ENCODE data around the gene PSMG4.

The PSMG4 gene

DNA sequence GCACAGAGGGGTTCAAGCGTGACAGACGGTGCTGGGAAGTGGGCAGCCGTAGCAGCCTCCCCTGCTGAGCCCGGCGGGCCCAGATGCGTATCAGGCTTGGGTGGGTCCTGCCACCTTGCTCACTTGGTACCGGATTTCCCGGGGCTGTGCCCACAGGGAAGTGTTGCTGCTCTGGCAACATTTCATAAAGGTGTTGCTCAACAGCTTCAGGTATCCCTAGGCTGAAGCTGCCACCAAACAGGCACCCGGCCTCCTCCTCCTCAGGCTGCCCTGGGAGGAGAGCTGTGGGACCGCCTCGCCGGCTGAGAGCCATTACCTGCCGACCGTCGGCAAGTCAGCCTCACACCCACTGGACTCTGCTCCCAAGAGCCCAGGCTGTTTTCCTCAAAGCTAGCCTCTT is 11.5 kb downstream of the PSMG4 start:
- H3K36me3 ChIP-seq (ENCODE audit: low read length): no peaks in the 10 kb centered on the region
- 0 out of 2 replicates have a peak, but pooled peaks cover 2% of the 10 kb centered on the region for H4K20me1 ChIP-seq (ENCODE audit: low read depth, low read length)
- no peak for TF ChIP-seq EZH2phosphoT487 (conservative IDR thresholded peaks at IDR 0.05; ENCODE audit: low read length)
- TF ChIP-seq, protein P1, sequence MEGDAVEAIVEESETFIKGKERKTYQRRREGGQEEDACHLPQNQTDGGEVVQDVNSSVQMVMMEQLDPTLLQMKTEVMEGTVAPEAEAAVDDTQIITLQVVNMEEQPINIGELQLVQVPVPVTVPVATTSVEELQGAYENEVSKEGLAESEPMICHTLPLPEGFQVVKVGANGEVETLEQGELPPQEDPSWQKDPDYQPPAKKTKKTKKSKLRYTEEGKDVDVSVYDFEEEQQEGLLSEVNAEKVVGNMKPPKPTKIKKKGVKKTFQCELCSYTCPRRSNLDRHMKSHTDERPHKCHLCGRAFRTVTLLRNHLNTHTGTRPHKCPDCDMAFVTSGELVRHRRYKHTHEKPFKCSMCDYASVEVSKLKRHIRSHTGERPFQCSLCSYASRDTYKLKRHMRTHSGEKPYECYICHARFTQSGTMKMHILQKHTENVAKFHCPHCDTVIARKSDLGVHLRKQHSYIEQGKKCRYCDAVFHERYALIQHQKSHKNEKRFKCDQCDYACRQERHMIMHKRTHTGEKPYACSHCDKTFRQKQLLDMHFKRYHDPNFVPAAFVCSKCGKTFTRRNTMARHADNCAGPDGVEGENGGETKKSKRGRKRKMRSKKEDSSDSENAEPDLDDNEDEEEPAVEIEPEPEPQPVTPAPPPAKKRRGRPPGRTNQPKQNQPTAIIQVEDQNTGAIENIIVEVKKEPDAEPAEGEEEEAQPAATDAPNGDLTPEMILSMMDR (IDR thresholded peaks at IDR 0.05; ENCODE audit: insufficient read depth, low read length, poor library complexity, severe bottlenecking): no peak
- H3K79me2 ChIP-seq (ENCODE audit: insufficient read depth, low read length): peaks cover 26% of the 10 kb centered on the region
- no peaks in the 10 kb centered on the region for H3K9me3 ChIP-seq (ENCODE audit: insufficient read depth, low read length)
- no peak overlapping the region for H3K4me3 ChIP-seq (ENCODE audit: insufficient read depth, low read length, poor library complexity, severe bottlenecking)
- H3K9me2 ChIP-seq (replicated peaks; ENCODE audit: insufficient read depth, low read length): no peaks in the 10 kb centered on the region
- no peak overlapping the region for H2AFZ ChIP-seq (ENCODE audit: low read depth, low read length, severe bottlenecking)
- no peaks in the 10 kb centered on the region for H3K27me3 ChIP-seq (ENCODE audit: low read length)
- no peak overlapping the region for H3K27ac ChIP-seq (ENCODE audit: low read depth, low read length)
- H3K4me2 ChIP-seq (ENCODE audit: low read depth, low read length, poor library complexity, severe bottlenecking): no peak overlapping the region
- H3K9ac ChIP-seq (ENCODE audit: low read length): no peak overlapping the region
- no peaks in the 10 kb centered on the region for H3F3A ChIP-seq (ENCODE audit: insufficient read depth)

DNA sequence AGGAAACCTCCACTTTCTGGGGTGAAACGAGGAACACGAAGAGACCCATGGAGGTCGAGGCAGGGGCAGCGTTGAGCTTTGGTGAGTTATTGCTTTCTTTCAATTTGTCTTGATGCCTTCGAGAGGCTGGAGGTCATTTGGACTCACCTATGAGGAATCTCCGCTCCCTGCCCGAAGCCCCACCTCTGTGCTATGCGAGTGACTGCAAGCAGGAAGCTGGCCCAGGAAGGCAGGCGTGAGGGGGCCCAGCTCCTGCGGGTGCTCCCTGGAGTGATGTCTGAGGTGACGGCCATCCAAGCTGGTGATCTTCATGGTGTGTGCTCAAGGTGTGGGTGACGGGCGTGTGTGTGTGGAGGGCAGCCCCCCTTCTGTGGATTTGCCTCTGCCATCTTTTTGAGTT is 13.0 kb downstream of the PSMG4 start:
- Histone ChIP-seq H3K9me3 (ENCODE audit: insufficient read depth, low read length) (no peaks in the 10 kb centered on the region), H3K9me2 (replicated peaks; ENCODE audit: insufficient read depth, low read length) (no peaks in the 10 kb centered on the region), H3K27ac (ENCODE audit: low read depth, low read length) (no peak overlapping the region), H2AFZ (ENCODE audit: low read depth, low read length, severe bottlenecking) (no peak overlapping the region), H4K20me1 (ENCODE audit: low read depth, low read length) (0 out of 2 replicates have a peak, but pooled peaks cover 2% of the 10 kb centered on the region), H3F3A (ENCODE audit: insufficient read depth) (no peaks in the 10 kb centered on the region), H3K27me3 (ENCODE audit: low read length) (no peaks in the 10 kb centered on the region), H3K79me2 (ENCODE audit: insufficient read depth, low read length) (peaks cover 14% of the 10 kb centered on the region), H3K4me2 (ENCODE audit: low read depth, low read length, poor library complexity, severe bottlenecking) (no peak overlapping the region), H3K4me3 (ENCODE audit: insufficient read depth, low read length, poor library complexity, severe bottlenecking) (no peak overlapping the region), H3K36me3 (ENCODE audit: low read length) (no peaks in the 10 kb centered on the region), H3K9ac (ENCODE audit: low read length) (no peak overlapping the region)
- TF ChIP-seq, protein P1 (IDR thresholded peaks at IDR 0.05; ENCODE audit: insufficient read depth, low read length, poor library complexity, severe bottlenecking): no peak
- no peak for TF ChIP-seq EZH2phosphoT487 (conservative IDR thresholded peaks at IDR 0.05; ENCODE audit: low read length)

DNA sequence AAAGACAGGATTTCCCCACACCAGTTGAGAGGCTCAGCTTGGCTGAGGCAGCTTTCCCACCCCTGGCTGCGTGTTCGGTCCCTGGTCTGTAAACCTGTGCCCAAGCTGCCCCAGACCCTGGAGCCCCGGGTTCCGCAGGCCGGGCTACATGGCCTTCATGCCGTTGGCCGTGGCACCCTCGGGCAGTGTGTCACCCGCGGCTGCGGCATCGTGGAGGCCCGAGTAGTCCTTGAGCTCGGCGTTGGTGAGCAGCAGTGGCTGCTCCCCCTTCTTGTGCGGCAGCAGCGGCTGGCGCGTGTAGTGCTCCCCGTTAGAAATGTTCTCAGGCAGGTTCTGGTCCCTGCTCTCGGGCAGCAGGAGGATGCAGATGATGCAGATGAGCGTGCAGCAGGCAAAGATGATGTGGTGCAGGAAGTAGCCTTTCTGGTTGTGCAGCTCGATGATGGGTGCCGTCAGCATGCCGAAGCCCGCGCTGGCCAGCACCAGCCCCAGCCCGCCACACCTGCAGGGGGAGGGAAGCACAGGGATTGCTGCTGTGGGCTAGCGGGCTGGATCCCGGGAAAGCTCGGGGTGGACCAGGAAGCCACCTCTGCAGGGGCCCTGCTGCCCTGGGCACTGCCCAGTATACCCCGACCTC is 14.3 kb downstream of the PSMG4 start:
- H3K4me3 ChIP-seq (ENCODE audit: insufficient read depth, low read length, poor library complexity, severe bottlenecking): no peak overlapping the region
- H3K36me3 ChIP-seq (ENCODE audit: low read length): no peaks in the 10 kb centered on the region
- no peaks in the 10 kb centered on the region for H3K9me2 ChIP-seq (replicated peaks; ENCODE audit: insufficient read depth, low read length)
- no peak overlapping the region for H2AFZ ChIP-seq (ENCODE audit: low read depth, low read length, severe bottlenecking)
- H3K27ac ChIP-seq (ENCODE audit: low read depth, low read length): no peak overlapping the region
- H3F3A ChIP-seq (ENCODE audit: insufficient read depth): no peaks in the 10 kb centered on the region
- H3K79me2 ChIP-seq (ENCODE audit: insufficient read depth, low read length): peaks cover 7% of the 10 kb centered on the region
- no peaks in the 10 kb centered on the region for H3K27me3 ChIP-seq (ENCODE audit: low read length)
- no peak overlapping the region for H3K9ac ChIP-seq (ENCODE audit: low read length)
- no peaks in the 10 kb centered on the region for H3K9me3 ChIP-seq (ENCODE audit: insufficient read depth, low read length)
- no peak overlapping the region for H3K4me2 ChIP-seq (ENCODE audit: low read depth, low read length, poor library complexity, severe bottlenecking)
- no peak for TF ChIP-seq EZH2phosphoT487 (conservative IDR thresholded peaks at IDR 0.05; ENCODE audit: low read length)
- TF ChIP-seq, protein P1 (IDR thresholded peaks at IDR 0.05; ENCODE audit: insufficient read depth, low read length, poor library complexity, severe bottlenecking): no peak
- H4K20me1 ChIP-seq (ENCODE audit: low read depth, low read length): 0 out of 2 replicates have a peak, but pooled peaks cover 2% of the 10 kb centered on the region
